Superior temporal gyrus (tissue), 1 donor: ENCODE results near the gene ARSJ.

ENCODE experiments used
- DNase-seq: peaks from one replicate; pipeline ENCODE4 v3.0.0-alpha.2; 2016; ENCODE audit errors: extremely low spot score

ARSJ gene

DNA sequence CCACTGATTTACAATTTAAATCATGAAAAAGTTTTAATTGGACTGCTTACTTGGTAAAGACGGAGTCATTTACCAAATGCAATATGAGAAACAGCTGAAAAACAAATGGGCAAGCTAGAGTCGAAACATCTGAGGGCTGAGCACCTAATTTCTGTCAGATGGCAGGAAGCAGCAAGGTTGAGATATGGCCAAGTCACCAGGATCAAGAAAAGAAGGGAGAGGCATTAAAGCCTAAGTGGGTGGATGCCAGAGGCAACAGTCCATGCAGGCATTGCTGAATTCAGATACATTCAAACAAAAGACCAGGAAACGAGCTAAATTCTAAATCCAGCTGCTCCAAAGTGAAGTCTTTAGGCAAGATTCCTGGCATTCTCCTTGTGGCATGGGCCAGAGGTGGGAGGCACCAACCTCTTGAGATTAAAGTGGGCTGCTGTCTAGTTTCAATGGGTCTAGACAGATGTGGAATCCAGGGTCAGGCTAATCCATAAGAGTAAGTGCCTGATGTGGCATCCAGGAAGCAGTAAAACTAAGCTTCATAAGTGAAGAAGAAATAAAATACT, 8.0 kb upstream of the ARSJ start:
- DNase-seq = no peak

DNA sequence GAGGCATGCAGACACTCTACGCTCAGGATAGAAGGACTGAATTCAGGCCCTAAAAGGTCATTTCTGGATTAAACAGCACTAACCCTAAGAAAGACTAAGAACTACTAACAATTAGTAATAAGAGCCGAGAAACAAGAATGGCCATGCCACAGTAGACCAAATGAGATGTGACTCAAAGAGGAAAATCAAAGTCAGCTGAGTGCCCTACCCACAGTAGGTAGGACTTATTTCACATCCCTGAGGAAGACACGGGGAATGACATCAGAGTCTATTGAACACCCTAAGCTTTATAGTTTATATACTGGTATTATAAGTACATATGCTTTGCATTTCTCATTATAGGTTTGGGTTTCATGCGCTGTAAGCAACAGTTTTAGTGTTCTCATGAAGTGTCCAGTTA, 2.7 kb upstream of the ARSJ start:
- no peak for DNase-seq

DNA sequence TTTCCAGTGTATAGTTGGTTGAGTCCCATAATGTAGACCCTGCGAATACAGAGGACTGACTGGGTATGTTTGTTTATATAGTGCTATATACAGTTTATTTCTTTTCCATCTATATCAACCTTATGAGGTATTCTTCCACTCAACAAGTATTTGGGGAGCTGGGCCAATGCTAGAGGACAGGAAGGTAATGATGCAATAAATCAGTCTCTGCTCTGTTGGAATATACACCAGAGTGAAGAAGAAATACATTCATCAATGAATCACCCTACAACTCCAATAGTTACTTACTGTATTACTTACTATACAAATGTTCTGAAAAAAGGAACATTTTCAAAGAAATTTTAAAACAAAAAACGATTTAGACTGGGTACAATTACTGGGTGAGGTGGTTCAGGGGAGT, 2.1 kb upstream of the ARSJ start:
- no peak for DNase-seq

DNA sequence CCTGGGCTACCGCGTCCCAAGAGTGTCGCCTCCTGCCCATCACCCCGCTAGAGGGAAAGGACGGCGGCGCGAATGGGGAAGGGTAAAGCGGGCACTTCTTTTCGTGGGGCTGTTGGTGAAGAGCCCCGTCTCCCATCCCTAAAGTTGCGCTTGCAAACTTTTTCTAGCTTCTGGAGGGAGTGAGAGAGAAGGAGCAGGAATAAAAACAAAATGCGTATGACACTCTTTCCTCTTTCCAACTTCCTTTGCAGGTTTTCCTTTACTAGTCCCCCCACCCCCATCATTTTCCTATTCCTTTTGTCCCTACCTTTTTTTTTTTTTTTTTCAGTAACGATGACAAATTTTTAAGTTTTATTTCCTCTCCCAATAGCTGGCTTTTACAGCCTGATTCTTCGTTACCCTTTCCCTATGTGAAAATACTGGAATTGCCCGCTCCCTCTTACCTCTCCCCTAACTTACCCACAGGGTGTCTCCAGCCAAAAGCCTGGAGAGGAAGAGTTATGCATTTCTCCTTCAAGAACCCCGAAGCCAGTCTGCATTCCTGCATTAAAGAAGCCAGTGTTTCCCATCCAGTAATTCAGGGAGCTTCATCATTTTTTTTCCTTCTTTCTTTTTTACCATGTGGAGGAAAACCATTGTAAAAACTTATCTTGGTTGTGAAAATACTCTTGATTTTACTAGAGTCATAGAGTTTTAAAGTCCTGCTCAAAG, 613 bp upstream of the ARSJ start:
- DNase-seq = no peak

DNA sequence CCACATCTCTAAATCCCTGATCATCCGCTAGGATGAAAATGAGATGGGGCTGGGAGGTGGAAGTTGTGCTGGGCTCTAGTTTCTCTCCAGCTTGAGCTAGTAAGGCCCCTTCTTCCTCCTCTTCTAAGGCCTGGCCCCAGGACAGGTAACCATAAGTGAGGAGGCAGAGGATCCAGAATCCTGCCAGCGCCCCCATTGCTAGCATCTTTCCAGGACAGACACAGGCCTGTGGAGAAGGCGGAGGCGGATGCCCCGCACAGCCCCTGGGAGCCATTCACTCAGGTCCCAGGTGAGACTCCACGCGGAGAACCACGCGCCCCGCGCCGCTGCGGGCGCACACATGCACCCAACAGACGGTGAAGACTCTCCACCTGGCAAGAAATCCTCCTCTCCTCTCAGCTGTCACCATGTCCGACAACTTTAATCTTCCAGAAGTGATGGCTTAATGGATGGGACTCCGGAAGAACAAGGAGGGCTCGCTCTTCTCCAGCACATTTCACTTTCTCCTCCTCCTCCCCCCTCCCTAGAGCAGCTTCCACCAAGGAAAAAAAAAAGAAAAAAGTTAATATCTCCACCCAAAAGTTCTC, 793 bp downstream of the ARSJ start:
- DNase-seq = no peak

DNA sequence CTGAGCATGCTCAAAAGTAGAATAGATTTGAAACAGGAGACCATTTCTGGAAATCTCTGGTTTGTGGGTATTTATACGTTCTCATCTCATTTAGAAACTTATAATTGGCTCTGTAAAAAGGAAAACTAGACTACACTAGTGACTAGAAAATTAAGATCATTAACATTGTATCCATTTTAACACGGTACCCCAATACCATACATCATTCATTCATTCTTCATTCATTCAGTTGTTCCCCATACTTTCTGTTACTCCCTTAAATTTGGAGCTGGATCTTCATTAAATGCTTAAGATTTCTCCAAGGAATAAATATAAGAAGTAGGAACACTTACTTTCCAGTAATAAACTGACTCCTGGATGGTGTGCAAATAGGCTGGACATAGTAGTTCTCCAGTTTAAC, 1.3 kb downstream of the ARSJ start:
- no peak for DNase-seq

DNA sequence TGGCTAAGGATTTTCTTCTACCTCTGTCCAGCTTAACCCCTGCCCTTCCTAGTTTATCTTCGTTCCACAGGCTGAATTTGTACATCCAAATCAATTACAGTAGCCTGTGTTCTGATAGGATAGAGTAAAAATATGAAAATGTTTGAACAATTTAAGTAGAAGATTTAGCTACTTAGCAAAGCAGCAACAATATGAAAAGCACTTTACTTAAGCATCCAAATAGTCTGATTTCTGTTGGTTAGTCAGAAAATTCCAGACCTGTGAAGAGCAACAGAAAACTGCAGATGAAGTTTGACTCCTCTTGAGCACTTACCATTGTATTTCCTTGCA, 2.0 kb downstream of the ARSJ start:
- DNase-seq = no peak

DNA sequence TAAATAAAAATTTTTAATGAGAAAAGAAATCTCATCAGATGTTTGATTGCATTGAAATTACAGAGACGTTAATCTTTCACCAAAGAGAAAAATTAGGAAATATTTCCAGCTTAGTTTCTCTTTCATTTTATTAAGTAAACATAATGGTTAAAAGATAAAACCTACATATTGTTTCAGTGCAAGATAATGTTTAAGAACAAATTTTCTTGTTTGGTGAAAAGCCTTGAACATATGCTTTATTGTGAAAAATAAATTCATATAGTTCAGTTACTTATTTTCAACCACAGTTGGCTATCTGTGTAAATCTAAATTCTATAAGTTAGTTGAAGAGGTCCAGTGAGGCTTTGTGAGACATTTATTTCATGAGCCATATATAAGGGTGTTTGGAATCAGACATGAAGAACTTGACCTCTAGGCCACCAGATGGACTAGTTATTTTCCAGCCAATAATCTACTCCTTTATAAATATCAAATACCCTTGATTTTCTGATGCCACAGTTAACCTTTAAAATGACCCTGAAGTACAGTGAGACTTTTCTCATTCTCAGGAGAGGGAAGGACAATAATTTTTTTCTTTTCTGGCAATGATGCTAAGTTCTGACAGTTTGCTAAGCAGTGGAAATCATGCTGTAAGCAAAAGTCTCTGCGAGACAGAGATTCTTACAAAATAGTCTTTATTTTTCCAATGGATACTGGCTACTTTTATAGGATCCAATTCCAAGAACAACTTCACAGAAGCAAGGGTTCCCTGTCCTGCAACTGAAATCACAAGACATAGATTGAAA, 2.5 kb downstream of the ARSJ start:
- DNase-seq = peak; percentile 22

DNA sequence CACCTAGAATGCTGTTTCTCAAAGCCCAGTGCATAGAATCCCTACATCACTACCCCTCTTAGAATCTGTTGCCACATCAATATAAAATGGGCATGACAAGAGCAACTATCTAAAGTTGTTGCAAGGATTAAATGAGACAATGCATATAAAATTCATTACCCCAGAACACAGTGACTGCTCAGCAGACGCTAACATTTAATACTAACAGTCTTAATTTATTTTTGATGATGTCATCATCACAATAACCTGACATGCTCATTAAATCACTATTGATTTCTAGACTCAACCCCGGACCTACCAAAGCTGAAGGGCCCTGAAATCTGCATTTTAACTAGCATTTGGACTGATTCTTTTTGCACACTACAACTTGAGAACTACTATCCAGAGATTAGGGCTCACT, 3.9 kb downstream of the ARSJ start:
- DNase-seq = no peak

DNA sequence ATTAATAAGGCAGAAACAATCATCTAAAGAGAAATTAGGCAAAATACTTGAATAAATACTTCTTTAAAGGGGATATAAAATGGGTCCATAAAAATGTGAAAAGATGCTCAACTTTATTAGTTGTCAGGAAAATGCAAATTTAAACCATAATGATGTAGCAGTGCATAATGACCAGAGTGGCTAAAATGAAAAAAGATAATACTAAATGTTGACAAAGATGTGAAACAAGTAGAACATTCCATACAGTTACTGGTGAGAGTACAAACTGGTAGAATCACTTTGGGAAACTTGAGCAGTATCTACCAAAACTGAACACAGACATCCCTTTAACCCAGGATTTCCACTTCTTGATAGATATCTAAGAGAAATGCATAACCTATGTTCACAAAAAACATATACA, 5.0 kb downstream of the ARSJ start:
- DNase-seq = no peak

DNA sequence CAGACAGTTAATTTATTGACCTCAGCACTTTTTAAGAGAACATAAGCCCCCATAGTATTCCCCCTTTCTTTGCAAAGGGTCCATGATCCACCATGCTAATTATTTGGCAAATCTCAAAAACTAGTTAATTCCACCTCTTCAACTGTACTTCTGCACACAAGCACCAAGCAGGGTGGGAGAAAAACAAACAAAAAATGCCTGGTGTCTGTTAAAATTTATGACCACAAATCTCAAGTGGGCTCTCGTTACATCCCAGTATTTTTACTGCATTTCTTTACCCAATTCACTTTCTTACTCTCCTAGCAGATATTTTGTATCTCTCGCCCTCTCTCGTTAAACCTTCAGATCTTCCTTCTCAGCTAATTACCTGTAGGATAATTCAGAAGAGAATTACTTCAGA, 6.1 kb downstream of the ARSJ start:
- DNase-seq = no peak

DNA sequence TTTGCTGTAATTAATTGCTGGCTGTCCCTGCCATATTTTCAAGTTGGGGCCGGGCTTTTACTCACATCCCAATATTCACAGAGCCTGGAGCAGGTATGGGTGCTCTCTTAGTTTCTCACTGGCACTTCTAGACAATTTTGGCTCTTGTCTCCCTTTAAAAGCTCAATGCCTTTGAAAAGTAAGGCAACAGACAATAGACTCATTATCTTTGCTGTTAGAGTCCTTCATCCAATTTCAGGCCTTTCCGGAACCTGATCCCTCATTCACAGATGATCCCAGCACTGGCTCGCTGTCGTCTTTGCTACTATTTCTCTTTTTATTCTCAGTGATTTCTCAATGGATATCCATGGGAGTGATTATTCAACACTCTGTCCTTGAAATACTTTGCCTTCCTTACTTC, 6.7 kb downstream of the ARSJ start:
- no peak for DNase-seq

DNA sequence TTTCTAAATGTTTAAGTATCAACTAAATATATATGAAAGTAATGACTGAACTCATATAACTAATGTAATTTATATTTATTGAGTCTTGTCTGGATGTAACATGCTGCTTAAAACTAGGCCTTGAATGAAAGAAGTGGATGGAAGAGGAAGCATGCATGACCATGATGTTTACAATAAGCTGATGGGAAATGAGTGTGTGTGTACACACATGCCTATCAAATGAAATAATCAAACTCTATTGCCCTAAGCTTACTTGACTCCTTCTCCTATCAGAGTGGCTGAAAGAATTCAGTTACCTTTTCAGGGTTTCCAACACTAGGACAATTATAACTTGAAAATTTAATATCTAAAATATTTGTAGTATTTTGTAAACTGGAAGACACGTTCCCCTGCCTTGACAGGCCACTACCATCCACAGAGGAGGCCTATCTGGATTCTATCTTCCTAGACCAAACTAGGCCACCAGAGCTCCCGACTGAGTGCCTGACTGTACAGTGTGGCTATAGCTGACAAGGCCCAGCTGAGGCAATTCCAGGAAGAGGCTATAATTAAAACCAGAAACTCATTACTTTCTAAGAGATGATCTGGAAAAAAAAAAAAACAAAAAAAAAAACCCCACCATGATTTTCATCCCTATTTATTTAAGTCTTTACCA, 7.6 kb downstream of the ARSJ start:
- no peak for DNase-seq

DNA sequence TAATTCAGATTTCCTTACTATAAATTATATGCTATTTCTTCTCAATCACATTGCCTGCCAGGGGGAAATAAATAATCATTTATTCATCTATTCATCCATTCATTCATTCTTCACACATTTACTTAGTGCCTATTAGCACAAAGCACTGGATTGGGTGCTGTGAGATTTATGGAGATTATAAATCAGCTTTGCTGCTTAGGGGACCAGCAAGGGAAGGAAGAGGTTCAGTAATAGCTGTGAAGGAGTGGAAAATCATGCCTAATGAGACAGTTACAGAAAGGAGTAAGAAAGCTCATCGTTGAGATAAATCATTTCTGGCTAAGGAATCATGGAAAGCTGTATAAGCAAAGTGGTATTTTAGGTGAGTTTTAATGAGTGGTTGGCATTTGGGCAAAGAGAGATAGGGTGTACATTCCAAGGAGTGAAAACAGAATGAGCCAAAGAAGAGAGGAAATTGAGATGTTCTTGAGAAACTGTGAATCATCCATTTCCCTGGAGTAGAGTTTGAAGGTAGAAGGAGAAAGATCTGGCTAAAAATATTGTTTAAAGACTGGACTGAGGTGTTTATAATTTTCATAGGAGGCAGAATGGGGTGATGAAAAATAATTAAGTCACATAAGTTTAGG, 9.6 kb downstream of the ARSJ start:
- peak; percentile 12 for DNase-seq

DNA sequence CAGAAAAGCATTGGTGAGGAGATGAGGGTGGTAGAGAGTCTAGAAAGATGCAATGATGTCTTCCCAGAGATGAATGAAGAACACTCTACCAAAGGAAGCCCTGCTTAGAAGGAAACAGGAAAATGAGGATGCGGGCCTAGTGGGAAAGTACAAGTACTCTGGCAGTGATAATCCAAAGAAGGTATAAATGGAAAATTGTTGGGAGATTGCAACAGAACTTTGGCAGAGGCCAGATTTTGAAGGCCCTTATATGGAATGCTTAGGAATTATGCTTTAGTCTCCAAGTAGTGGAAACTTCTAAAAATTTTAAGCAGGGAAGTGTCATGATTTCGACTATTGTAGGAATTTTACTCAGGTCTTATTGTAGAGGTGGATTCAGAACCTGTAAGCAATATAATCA, 11.0 kb downstream of the ARSJ start:
- DNase-seq = no peak

DNA sequence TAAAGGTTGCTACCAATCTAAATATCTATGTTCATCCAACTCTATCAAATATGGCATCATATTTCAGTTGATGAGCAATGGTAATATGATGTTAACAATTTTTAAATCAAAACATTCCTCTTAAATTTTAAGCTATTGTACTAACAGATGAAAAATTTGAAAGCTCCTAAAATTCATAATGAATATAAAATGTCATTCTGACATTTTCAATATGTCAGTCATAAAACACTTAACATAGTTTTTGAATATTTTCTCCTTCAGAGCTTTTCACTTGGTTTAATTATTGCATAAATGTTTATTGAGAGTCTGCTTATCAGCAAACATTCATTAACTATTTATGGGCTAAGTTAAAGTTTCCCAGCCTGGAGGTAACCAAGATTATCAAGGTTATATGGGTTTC, 11.8 kb downstream of the ARSJ start:
- DNase-seq = no peak

DNA sequence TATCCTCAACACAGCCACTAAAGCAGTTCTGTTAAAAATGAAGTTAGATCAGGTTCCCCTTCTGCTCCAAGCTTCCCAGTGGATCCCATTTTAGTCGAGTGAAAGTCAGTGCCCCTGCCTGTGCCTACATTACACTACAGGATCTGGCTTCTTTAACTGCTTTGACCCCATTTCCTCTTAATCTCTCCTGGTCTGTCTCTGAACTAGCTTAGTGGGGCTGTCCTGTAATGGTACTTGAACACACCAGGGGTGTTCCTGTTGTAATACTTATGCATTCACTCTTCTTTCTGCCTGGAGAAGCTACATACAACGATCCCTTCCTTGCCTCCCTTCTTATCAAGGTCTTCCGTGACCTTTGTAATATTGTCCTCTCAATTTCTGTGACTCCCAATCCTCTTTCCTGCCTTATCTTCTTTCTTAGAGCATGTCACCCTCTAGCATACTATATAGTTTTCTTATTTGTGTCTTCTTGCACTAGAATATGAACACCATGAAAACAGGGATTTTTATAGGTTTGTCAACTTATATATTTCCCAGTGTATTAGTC, 16.7 kb downstream of the ARSJ start:
- no peak for DNase-seq

DNA sequence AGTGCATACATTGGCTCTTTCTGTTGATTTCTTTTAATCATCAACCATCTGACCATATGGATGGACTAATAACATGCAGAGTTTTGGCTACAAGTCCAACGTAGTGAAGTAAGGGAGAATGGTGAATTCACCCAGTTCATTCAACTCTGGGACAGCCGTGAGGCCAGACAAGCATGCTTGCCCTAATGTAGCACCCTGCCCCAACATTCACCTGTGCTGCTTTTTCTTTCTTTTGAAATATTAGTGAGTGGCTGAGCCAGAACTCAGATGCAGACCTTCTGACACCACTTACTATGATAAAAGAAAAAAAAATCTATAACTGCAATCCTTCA, 17.5 kb downstream of the ARSJ start:
- no peak for DNase-seq

DNA sequence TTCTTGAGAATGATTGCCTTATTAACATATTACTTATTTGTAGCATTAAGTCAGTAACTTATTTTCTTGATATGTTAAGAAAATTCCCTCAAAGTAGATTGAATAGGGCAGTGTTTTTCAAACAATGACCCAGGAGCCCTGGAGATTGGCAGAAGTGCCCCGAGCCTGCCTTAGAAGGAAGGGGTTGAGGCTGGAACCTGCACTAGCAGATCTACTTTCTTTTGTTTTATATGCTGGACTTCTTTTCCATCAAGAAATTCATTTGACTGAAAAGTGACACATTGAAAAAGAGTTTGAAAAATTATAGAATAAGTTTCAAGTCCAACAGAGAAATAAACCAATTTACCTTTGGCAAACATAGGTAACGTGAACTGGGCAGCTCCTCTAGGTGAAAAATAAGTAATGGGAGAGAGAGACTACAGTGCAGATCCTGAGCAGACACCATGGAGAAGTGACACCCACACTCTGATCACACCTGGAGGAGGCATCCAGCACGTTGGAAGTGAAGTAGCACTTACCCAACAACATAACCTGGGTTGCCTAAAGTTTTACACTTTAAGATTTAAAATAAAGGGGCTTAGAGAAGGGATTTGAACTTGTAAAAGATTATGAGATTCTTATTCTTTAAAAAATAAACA, 18.6 kb downstream of the ARSJ start:
- no peak for DNase-seq

DNA sequence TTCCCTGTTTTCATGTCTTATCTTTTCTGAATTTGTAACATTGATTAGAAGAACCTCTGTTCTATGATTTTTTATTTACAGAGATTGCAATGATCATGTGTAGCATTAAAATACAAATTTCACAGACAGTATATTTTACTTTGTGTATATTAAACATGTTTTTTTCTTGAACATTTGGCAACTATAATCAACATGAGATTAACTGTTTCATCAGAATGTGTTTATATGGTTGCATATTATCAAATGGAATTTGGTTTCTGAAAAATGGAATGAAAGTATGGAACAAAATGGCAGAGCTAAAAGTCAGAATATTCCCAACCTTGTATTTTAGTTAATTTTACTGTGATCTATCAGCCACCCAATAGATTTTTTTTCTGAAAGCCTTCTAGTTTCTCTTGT, 19.9 kb downstream of the ARSJ start:
- no peak for DNase-seq

DNA sequence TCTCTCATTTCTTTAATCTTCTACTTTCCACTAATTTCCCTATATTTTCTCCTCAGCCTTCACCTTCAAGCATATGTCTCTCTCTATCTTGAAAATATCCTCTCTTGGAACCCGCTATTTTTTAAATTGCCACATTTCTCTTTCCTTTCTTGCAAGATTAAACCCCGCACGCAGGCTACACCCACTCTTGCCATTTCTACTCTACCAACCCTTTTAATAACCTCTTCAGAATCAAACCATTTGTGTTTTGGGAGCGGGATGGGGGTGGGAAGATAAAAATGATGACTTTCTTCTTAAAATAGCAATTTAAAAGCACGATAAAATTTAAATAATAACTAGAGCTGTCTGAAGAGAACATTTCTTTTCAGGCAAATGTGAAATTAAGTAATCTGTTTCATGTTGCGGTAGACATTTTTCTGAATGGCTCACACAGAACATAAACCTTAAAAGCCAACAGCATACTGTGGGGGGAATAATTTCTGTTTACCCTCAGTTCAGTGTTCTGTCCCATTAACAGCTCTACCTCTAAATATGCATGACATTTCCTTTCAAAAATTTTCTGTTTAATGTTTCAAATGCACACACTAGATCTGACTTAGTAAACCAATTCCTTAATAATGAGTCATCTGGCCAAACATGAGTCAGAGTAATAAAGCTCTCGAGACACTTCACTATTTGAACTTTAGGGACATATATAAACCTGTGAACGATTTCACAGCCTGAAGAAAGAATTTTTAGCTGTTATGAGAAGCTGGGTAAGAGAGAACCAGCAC, 20.5 kb downstream of the ARSJ start:
- DNase-seq = no peak
